HL-60 (cell line): ENCODE results near the gene DNAH10.

ENCODE experiments used
- DNase-seq, 2 experiments: peaks; one replicate each; pipeline ENCODE4 v3.0.0-alpha.2; 2010 to 2020; ENCODE audit warnings: low read depth in 1 of 2, low spot score in 1 of 2
- H3K27ac ChIP-seq: fragments of 250-450 bp; sonication (Bioruptor Pico); replicated peaks from 2 replicates; pipeline ENCODE4 v1.5.1; 2020; ENCODE audit warnings: mild to moderate bottlenecking, moderate library complexity
- H3K27me3 ChIP-seq: fragments of 250-450 bp; sonication (Bioruptor Pico); 2 replicates; pipeline ENCODE4 v1.5.1; 2021; ENCODE audit warnings: mild to moderate bottlenecking, moderate library complexity; ENCODE audit not compliant: insufficient read depth, poor library complexity, severe bottlenecking
- H3K4me3 ChIP-seq: replicated peaks from 2 replicates; pipeline ENCODE4 v1.5.1; 2011; ENCODE audit warnings: mild to moderate bottlenecking, control low read depth, low read length; ENCODE audit not compliant: insufficient read depth
- GABPA ChIP-seq: IDR thresholded peaks from 2 replicates; pipeline ENCODE4 v1.6.1; 2012; ENCODE audit warnings: low read depth
- POLR2AphosphoS5 ChIP-seq: IDR thresholded peaks from 2 replicates; pipeline ENCODE4 v1.6.1; 2012; ENCODE audit warnings: low read depth
- SPI1 ChIP-seq: IDR thresholded peaks from 2 replicates; pipeline ENCODE4 v1.6.1; 2012; ENCODE audit warnings: low read depth, mild to moderate bottlenecking, borderline replicate concordance
- TF ChIP-seq, protein P1 (sequence below): IDR thresholded peaks from one replicate; pipeline ENCODE4 v1.5.1; 2011; ENCODE audit warnings: low read length, control low read depth, inconsistent platforms; ENCODE audit not compliant: insufficient read depth
- TF ChIP-seq, protein P2 (sequence below): IDR thresholded peaks from 2 replicates; pipeline ENCODE4 v1.6.1; 2012; ENCODE audit warnings: low read depth; ENCODE audit not compliant: insufficient replicate concordance

Gene DNAH10

DNA sequence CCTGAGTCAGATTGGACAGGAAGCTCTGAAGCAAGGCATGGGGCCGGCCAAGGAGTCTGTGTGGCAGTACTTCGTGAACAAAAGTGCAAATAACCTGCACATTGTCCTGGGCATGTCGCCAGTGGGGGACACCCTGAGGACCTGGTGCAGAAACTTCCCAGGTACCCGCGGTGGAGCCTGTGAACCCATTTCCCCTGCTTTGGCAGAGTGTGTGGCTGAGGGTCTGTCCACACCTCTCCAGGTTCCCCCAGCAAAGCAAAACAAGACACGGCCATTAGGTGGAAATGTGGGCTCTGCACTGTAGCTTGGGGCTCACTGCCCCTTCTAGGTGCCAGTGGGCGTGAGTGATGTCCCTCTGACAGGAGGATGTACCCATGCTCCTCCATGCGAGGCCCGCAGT, 131.2 kb downstream of the DNAH10 start:
- Histone ChIP-seq H3K4me3 (no peak overlapping the region), H3K27ac (no peak overlapping the region), H3K27me3 (no peaks in the 10 kb centered on the region)
- TF ChIP-seq SPI1 (no peak), GABPA (no peak), POLR2AphosphoS5 (no peak)
- TF ChIP-seq, protein P1, sequence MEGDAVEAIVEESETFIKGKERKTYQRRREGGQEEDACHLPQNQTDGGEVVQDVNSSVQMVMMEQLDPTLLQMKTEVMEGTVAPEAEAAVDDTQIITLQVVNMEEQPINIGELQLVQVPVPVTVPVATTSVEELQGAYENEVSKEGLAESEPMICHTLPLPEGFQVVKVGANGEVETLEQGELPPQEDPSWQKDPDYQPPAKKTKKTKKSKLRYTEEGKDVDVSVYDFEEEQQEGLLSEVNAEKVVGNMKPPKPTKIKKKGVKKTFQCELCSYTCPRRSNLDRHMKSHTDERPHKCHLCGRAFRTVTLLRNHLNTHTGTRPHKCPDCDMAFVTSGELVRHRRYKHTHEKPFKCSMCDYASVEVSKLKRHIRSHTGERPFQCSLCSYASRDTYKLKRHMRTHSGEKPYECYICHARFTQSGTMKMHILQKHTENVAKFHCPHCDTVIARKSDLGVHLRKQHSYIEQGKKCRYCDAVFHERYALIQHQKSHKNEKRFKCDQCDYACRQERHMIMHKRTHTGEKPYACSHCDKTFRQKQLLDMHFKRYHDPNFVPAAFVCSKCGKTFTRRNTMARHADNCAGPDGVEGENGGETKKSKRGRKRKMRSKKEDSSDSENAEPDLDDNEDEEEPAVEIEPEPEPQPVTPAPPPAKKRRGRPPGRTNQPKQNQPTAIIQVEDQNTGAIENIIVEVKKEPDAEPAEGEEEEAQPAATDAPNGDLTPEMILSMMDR: no peak
- TF ChIP-seq, protein P2, sequence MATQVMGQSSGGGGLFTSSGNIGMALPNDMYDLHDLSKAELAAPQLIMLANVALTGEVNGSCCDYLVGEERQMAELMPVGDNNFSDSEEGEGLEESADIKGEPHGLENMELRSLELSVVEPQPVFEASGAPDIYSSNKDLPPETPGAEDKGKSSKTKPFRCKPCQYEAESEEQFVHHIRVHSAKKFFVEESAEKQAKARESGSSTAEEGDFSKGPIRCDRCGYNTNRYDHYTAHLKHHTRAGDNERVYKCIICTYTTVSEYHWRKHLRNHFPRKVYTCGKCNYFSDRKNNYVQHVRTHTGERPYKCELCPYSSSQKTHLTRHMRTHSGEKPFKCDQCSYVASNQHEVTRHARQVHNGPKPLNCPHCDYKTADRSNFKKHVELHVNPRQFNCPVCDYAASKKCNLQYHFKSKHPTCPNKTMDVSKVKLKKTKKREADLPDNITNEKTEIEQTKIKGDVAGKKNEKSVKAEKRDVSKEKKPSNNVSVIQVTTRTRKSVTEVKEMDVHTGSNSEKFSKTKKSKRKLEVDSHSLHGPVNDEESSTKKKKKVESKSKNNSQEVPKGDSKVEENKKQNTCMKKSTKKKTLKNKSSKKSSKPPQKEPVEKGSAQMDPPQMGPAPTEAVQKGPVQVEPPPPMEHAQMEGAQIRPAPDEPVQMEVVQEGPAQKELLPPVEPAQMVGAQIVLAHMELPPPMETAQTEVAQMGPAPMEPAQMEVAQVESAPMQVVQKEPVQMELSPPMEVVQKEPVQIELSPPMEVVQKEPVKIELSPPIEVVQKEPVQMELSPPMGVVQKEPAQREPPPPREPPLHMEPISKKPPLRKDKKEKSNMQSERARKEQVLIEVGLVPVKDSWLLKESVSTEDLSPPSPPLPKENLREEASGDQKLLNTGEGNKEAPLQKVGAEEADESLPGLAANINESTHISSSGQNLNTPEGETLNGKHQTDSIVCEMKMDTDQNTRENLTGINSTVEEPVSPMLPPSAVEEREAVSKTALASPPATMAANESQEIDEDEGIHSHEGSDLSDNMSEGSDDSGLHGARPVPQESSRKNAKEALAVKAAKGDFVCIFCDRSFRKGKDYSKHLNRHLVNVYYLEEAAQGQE: no peak
- no peak for DNase-seq

DNA sequence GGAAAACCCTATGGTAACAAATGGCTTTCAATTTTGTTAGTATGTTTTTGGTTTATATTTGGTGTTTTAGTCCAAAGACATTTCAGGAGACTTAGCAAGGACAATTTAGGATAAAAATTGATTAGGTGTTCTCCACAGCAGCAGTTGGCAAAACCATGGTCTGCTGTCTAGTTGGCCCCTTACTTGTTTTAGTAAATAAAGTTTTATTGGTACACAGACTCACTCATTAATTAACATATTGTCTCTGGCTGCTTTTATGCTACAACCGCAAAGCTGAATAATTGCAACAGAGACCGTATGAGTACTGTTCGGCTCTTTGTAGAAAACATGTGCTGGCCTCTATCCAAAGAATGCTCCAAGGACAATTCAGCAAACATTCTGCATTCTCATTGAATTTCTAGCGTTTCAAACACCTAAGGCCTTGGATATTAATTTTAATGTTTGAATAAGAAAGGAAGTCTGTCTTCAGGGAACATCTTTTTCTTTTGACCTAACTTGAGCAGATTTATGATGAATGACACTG, 132.8 kb downstream of the DNAH10 start:
- TF ChIP-seq, protein P2: no peak
- TF ChIP-seq SPI1: no peak
- no peak for TF ChIP-seq POLR2AphosphoS5
- TF ChIP-seq GABPA: no peak
- TF ChIP-seq, protein P1: no peak
- Histone ChIP-seq H3K27me3 (no peaks in the 10 kb centered on the region), H3K27ac (no peak overlapping the region), H3K4me3 (no peak overlapping the region)
- no peak for DNase-seq

DNA sequence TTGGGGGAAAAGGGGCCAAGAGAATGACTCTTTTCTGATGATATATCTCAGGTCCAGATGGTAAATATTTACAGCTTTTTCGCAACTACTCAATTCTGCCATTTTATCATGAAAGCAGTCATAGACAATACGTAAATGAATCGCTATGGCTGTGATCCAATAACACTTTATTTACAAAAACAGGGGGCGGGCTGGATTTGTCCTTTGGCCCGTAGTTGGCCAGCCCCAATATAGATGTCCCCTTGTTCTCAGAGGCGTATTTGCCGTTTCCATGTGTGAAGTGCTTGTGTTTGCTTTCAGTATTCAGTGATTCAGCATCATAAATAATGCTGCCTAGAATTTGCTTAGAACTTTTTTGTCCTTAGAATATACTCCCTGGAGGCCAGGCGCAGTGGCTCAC, 133.3 kb downstream of the DNAH10 start:
- TF ChIP-seq, protein P2: no peak
- TF ChIP-seq GABPA: no peak
- no peak for TF ChIP-seq POLR2AphosphoS5
- TF ChIP-seq, protein P1: no peak
- TF ChIP-seq SPI1: no peak
- H3K27ac ChIP-seq: no peak overlapping the region
- no peaks in the 10 kb centered on the region for H3K27me3 ChIP-seq
- H3K4me3 ChIP-seq: no peak overlapping the region
- DNase-seq: no peak
